OCI-LY1 (cell line): Measurements from ENCODE around the gene ZNF568.

Experiments used
- H2AFZ ChIP-seq: fragments of 200-600 bp; sonication (generic), shearing (Covaris generic); 2 replicates; pipeline ENCODE4 v1.6.0; 2014; ENCODE audit warnings: antibody characterized with exemption, mild to moderate bottlenecking, low read length
- H3F3A ChIP-seq: fragments of 200-600 bp; sonication (generic), shearing (Covaris generic); 2 replicates; pipeline ENCODE4 v1.6.0; 2014; ENCODE audit warnings: mild to moderate bottlenecking, antibody characterized with exemption, low read length, moderate library complexity; ENCODE audit not compliant: insufficient read depth
- H3K27ac ChIP-seq: fragments of 200-600 bp; sonication (generic); 2 replicates; pipeline ENCODE4 v1.5.1; 2014; ENCODE audit warnings: low read length, mixed run types, mild to moderate bottlenecking, low read depth; ENCODE audit not compliant: poor library complexity, severe bottlenecking
- H3K27me3 ChIP-seq: fragments of 200-600 bp; sonication (generic); 2 replicates; pipeline ENCODE4 v1.6.0; 2014; ENCODE audit warnings: antibody characterized with exemption, mild to moderate bottlenecking, low read length, moderate library complexity; ENCODE audit not compliant: insufficient read depth
- H3K36me3 ChIP-seq: fragments of 200-600 bp; sonication (generic); 2 replicates; pipeline ENCODE4 v1.6.1; 2014; ENCODE audit warnings: mild to moderate bottlenecking, antibody characterized with exemption, low read length, moderate library complexity, mixed read lengths; ENCODE audit not compliant: insufficient read depth
- H3K4me1 ChIP-seq: fragments of 200-600 bp; sonication (generic); 2 replicates; pipeline ENCODE4 v1.5.1; 2014; ENCODE audit warnings: mild to moderate bottlenecking, low read length, moderate library complexity; ENCODE audit not compliant: insufficient read depth, severe bottlenecking
- H3K4me2 ChIP-seq: fragments of 200-600 bp; sonication (generic), shearing (Covaris generic); 2 replicates; pipeline ENCODE4 v1.6.1; 2014; ENCODE audit warnings: low read length
- H3K4me3 ChIP-seq: fragments of 200-600 bp; sonication (generic); 2 replicates; pipeline ENCODE4 v1.5.1; 2014; ENCODE audit warnings: low read length, low read depth, mild to moderate bottlenecking, mixed read lengths; ENCODE audit not compliant: poor library complexity, severe bottlenecking
- H3K79me2 ChIP-seq: fragments of 200-600 bp; shearing (Covaris generic); 2 replicates; pipeline ENCODE4 v1.6.1; 2016; ENCODE audit warnings: mixed run types, low read length, mixed read lengths; ENCODE audit not compliant: insufficient read depth
- H3K9ac ChIP-seq: fragments of 200-600 bp; sonication (generic), shearing (Covaris generic); 2 replicates; pipeline ENCODE4 v1.6.1; 2014; ENCODE audit warnings: mild to moderate bottlenecking, low read length, mixed read lengths
- H3K9me2 ChIP-seq: fragments of 200-600 bp; sonication (generic), shearing (Covaris generic); 2 replicates; pipeline ENCODE4 v1.6.1; 2014; ENCODE audit warnings: low read depth, mild to moderate bottlenecking, low read length, mixed read lengths
- H3K9me3 ChIP-seq: fragments of 200-600 bp; shearing (Covaris generic); 2 replicates; pipeline ENCODE4 v1.6.1; 2014; ENCODE audit warnings: low read length, mixed read lengths
- H4K20me1 ChIP-seq: fragments of 200-600 bp; sonication (generic), shearing (Covaris generic); 2 replicates; pipeline ENCODE4 v1.6.0; 2016; ENCODE audit warnings: mild to moderate bottlenecking, low read length; ENCODE audit not compliant: insufficient read depth
- CTCF ChIP-seq: fragments of 200-600 bp; sonication (generic), shearing (Covaris generic); IDR thresholded peaks from 2 replicates; pipeline ENCODE4 v1.5.1; 2017; ENCODE audit warnings: mild to moderate bottlenecking, antibody characterized with exemption, low read length, moderate library complexity, mixed read lengths
- EZH2 ChIP-seq: fragments of 200-600 bp; sonication (generic), shearing (Covaris generic); IDR thresholded peaks from 2 replicates; pipeline ENCODE4 v1.8.0; 2017; ENCODE audit warnings: borderline replicate concordance, mixed run types, mild to moderate bottlenecking, antibody characterized with exemption, low read length, moderate library complexity, mixed read lengths

ZNF568 gene

GRCh38 chr19:36894849-36895383 lies 21.2 kb upstream of the ZNF568 start:
- no peak overlapping the region for H2AFZ ChIP-seq
- no peak overlapping the region for H3K9ac ChIP-seq
- peaks cover 46% of the 10 kb centered on the region for H3K9me3 ChIP-seq
- no peaks in the 10 kb centered on the region for H4K20me1 ChIP-seq
- no peaks in the 10 kb centered on the region for H3K4me1 ChIP-seq
- H3K27ac ChIP-seq: no peak overlapping the region
- TF ChIP-seq EZH2 (no peak), CTCF (no peak)
- no peaks in the 10 kb centered on the region for H3K36me3 ChIP-seq
- no peaks in the 10 kb centered on the region for H3F3A ChIP-seq
- no peaks in the 10 kb centered on the region for H3K9me2 ChIP-seq
- H3K4me3 ChIP-seq: no peak overlapping the region
- no peaks in the 10 kb centered on the region for H3K79me2 ChIP-seq
- H3K27me3 ChIP-seq: no peaks in the 10 kb centered on the region
- H3K4me2 ChIP-seq: no peak overlapping the region

GRCh38 chr19:36898422-36898821 lies 17.7 kb upstream of the ZNF568 start:
- Histone ChIP-seq H3K27ac (no peak overlapping the region), H3K4me2 (no peak overlapping the region), H3K79me2 (no peaks in the 10 kb centered on the region), H3K4me3 (no peak overlapping the region), H3K9me2 (no peaks in the 10 kb centered on the region), H3K36me3 (no peaks in the 10 kb centered on the region), H4K20me1 (no peaks in the 10 kb centered on the region), H2AFZ (no peak overlapping the region), H3K9me3 (peaks cover 21% of the 10 kb centered on the region; the same call in 1 of the 2 replicates), H3K9ac (no peak overlapping the region), H3F3A (no peaks in the 10 kb centered on the region), H3K4me1 (no peaks in the 10 kb centered on the region), H3K27me3 (no peaks in the 10 kb centered on the region)
- no peak for TF ChIP-seq CTCF
- no peak for TF ChIP-seq EZH2

GRCh38 chr19:36916991-36917390 lies 859 bp downstream of the ZNF568 start:
- Histone ChIP-seq H3K9ac (no peak overlapping the region), H3K9me3 (peaks cover 3% of the 10 kb centered on the region; the same call in 1 of the 2 replicates), H2AFZ (no peak overlapping the region), H3K27me3 (no peaks in the 10 kb centered on the region), H3F3A (no peaks in the 10 kb centered on the region), H3K4me3 (no peak overlapping the region), H3K4me1 (no peaks in the 10 kb centered on the region), H3K36me3 (no peaks in the 10 kb centered on the region), H3K79me2 (no peaks in the 10 kb centered on the region), H3K4me2 (no peak overlapping the region), H4K20me1 (no peaks in the 10 kb centered on the region), H3K9me2 (no peaks in the 10 kb centered on the region), H3K27ac (no peak overlapping the region)
- no peak for TF ChIP-seq CTCF
- no peak for TF ChIP-seq EZH2
